SU-DHL-6 (cell line): ENCODE results near the gene POPDC2.

ENCODE experiments used
- H2AFZ ChIP-seq: fragments of 200-600 bp; sonication (generic); 2 replicates; pipeline ENCODE4 v1.6.1; 2014; ENCODE audit warnings: low read depth, mild to moderate bottlenecking, moderate library complexity, mixed read lengths, antibody characterized with exemption, low read length; ENCODE audit not compliant: severe bottlenecking
- H3F3A ChIP-seq: fragments of 200-600 bp; shearing (Covaris generic); 2 replicates; pipeline ENCODE4 v1.6.0; 2016; ENCODE audit warnings: antibody characterized with exemption, mild to moderate bottlenecking; ENCODE audit not compliant: insufficient read depth
- H3K27ac ChIP-seq: fragments of 200-600 bp; sonication (generic); 2 replicates; pipeline ENCODE4 v1.5.1; 2016; ENCODE audit warnings: low read depth, mild to moderate bottlenecking, low read length, moderate library complexity, mixed read lengths
- H3K27me3 ChIP-seq: fragments of 200-600 bp; sonication (generic), shearing (Covaris generic); 2 replicates; pipeline ENCODE4 v1.6.0; 2014; ENCODE audit warnings: mild to moderate bottlenecking, low read length
- H3K36me3 ChIP-seq: fragments of 200-600 bp; sonication (generic); 2 replicates; pipeline ENCODE4 v1.6.1; 2014; ENCODE audit warnings: mild to moderate bottlenecking, low read length, mixed read lengths
- H3K4me2 ChIP-seq: fragments of 300-600, 200-600 bp; shearing (Covaris generic), sonication (generic); 2 replicates; pipeline ENCODE4 v1.6.0; 2014; ENCODE audit warnings: low read length, low read depth, mild to moderate bottlenecking; ENCODE audit not compliant: poor library complexity, severe bottlenecking
- H3K4me3 ChIP-seq: fragments of 200-600 bp; sonication (generic); 2 replicates; pipeline ENCODE4 v1.5.1; 2014; ENCODE audit warnings: antibody characterized with exemption, low read length, mild to moderate bottlenecking, mixed read lengths; ENCODE audit not compliant: insufficient read depth, poor library complexity, severe bottlenecking
- H3K79me2 ChIP-seq: fragments of 200-600 bp; sonication (generic); 2 replicates; pipeline ENCODE4 v1.6.1; 2014; ENCODE audit warnings: mild to moderate bottlenecking, low read length, moderate library complexity; ENCODE audit not compliant: insufficient read depth
- H3K9ac ChIP-seq: fragments of 200-600 bp; sonication (generic); 2 replicates; pipeline ENCODE4 v1.7.0; 2014; ENCODE audit warnings: mild to moderate bottlenecking, low read length
- H3K9me2 ChIP-seq: fragments of 200-600 bp; sonication (generic); replicated peaks from 2 replicates; pipeline ENCODE4 v1.6.1; 2014; ENCODE audit warnings: low read length; ENCODE audit not compliant: insufficient read depth
- H3K9me3 ChIP-seq: fragments of 200-600 bp; sonication (generic); 2 replicates; pipeline ENCODE4 v1.6.1; 2014; ENCODE audit warnings: low read length, mixed read lengths; ENCODE audit not compliant: insufficient read depth
- H4K20me1 ChIP-seq: fragments of 200-600 bp; sonication (generic); 2 replicates; pipeline ENCODE4 v1.6.1; 2014; ENCODE audit warnings: low read depth, mild to moderate bottlenecking, antibody characterized with exemption, low read length, moderate library complexity, mixed read lengths
- EZH2phosphoT487 ChIP-seq: fragments of 200-600 bp; sonication (generic), shearing (Covaris generic); conservative IDR thresholded peaks from 2 replicates; pipeline ENCODE4 v1.6.1; 2018; ENCODE audit warnings: mild to moderate bottlenecking, antibody characterized with exemption, low read length, moderate library complexity, mixed read lengths
- TF ChIP-seq, protein P1 (sequence below): fragments of 200-600 bp; sonication (generic); IDR thresholded peaks from one replicate; pipeline ENCODE4 v1.5.1; 2017; ENCODE audit warnings: antibody characterized with exemption, mild to moderate bottlenecking, low read length, moderate library complexity; ENCODE audit not compliant: insufficient read depth, poor library complexity, severe bottlenecking

The POPDC2 gene

DNA sequence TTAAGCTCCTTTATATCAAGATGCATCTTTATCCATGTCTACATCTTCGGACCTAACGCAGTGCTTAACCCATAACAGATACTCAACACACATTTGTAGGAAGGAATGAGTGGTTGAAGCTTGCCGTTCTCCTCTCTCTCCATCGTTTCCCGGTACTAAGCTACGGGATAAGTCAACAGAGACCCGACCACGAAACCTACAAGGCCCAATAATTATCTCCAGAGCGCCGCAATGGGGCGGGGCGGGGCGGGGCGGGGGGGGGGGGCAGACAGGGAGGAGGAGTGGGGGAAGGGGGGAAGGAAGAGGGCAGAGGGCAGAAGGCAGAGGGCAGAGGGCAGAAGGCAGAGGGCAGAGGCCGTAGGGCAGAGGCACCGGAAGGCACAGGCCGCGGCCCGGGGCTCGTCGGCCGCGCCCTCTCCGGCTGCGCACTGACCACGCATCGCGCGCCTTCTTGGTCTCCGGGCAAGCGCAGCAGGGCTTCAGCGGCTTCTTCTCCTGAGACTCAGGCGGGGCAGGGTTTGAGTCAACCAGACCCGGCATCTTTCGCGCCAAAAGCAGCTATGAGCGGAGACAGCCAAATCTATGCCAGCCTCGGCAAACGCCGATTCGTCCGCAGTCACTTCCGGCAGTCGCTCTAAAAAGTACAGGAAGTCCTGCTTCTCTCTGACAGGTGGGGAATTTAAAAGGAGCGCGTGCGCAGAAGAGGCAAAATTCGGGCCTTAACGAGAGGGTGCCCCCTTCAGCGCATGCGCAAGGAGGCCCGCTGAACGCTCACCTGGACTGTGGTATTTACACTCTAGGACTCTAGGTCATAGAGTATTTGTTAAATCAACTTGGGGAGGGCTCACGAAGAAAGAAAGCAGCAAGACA is 16.6 kb upstream of the POPDC2 start, which contains the start of gene COX17:
COX17 (minus strand) TSS at position 636 of the 870 bp plus-strand sequence; CDS start at position 540, 96 bp downstream.
- H3K27ac ChIP-seq: peak within 1 kb of the TSS; percentile 74
- peak within 1 kb of the TSS; percentile 66 for H3K9ac ChIP-seq
- peaks cover 26% of the 10 kb centered on the region; the same call in 1 of the 2 replicates for H3K36me3 ChIP-seq
- peaks cover 32% of the 10 kb centered on the region for H3K79me2 ChIP-seq
- no peak for TF ChIP-seq EZH2phosphoT487
- TF ChIP-seq, protein P1, sequence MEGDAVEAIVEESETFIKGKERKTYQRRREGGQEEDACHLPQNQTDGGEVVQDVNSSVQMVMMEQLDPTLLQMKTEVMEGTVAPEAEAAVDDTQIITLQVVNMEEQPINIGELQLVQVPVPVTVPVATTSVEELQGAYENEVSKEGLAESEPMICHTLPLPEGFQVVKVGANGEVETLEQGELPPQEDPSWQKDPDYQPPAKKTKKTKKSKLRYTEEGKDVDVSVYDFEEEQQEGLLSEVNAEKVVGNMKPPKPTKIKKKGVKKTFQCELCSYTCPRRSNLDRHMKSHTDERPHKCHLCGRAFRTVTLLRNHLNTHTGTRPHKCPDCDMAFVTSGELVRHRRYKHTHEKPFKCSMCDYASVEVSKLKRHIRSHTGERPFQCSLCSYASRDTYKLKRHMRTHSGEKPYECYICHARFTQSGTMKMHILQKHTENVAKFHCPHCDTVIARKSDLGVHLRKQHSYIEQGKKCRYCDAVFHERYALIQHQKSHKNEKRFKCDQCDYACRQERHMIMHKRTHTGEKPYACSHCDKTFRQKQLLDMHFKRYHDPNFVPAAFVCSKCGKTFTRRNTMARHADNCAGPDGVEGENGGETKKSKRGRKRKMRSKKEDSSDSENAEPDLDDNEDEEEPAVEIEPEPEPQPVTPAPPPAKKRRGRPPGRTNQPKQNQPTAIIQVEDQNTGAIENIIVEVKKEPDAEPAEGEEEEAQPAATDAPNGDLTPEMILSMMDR: no peak
- peaks cover 10% of the 10 kb centered on the region for H3F3A ChIP-seq
- no peaks in the 10 kb centered on the region for H3K27me3 ChIP-seq
- H3K4me3 ChIP-seq: peak within 1 kb of the TSS; percentile 86
- no peaks in the 10 kb centered on the region for H4K20me1 ChIP-seq
- H3K9me2 ChIP-seq: no peaks in the 10 kb centered on the region
- H3K9me3 ChIP-seq: no peaks in the 10 kb centered on the region
- H3K4me2 ChIP-seq: peak within 1 kb of the TSS; percentile 89
- H2AFZ ChIP-seq: peak within 1 kb of the TSS; percentile 50

DNA sequence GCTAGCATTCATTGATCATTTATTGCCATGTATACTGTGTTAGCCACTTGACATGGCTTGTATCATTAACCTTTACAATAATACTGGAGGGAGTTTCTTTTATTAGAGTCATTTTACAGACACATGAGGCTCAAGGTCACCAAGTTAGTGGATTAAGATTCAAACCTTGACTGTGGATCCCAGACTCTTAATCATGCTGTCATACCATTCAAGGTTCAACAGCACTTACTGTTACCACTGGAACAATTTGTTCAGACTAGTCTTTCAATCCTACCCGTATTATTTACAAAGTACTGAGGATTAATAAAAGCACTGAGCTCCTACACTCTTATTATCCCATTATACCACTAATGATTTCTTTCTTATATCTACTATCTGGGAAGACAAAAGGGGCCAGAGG is 15.6 kb upstream of the POPDC2 start:
- Histone ChIP-seq H3K4me2 (peak overlapping the region; percentile 89), H2AFZ (no peak overlapping the region), H3K36me3 (peaks cover 35% of the 10 kb centered on the region), H3K9ac (peak overlapping the region; percentile 66), H3K9me3 (no peaks in the 10 kb centered on the region), H3K27me3 (no peaks in the 10 kb centered on the region), H3K27ac (peak overlapping the region; percentile 55), H3K79me2 (peaks cover 39% of the 10 kb centered on the region), H4K20me1 (no peaks in the 10 kb centered on the region), H3K9me2 (no peaks in the 10 kb centered on the region), H3F3A (peaks cover 10% of the 10 kb centered on the region), H3K4me3 (peak overlapping the region; percentile 86)
- TF ChIP-seq, protein P1: no peak
- TF ChIP-seq EZH2phosphoT487: no peak

DNA sequence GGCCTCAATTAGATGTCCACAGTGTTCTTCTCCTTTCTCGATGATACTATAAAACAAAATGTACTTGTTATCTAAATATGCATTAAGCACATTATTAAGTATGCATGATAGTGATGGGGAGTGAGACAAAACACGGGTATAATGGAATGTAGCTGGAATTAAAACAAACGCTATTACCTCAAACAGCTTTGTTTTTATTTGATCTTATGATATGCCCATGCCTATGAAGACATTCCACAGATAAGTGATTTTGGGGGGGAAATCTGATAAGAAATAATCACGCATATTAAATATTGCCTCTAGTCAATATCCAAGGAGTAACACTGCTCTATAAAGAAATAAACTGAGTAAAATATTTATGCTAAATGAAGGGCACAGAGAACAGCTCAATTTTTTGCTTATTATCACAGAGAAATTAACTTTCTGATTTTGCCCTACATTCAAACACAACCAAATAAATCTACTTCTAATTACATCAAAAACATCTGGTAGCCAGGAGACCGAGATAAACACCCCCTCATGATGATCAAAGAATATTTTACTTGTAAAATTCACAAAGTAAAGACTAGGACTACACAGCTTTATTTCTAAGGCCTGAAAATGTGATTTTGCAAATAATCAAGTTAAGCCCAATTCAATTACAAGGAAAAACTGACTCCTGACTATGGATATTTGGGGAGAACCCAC is 14.9 kb upstream of the POPDC2 start:
- H3K27me3 ChIP-seq: no peaks in the 10 kb centered on the region
- TF ChIP-seq EZH2phosphoT487: no peak
- TF ChIP-seq, protein P1: no peak
- H4K20me1 ChIP-seq: no peaks in the 10 kb centered on the region
- peak overlapping the region; percentile 89 for H3K4me2 ChIP-seq
- no peaks in the 10 kb centered on the region for H3K9me2 ChIP-seq
- H2AFZ ChIP-seq: no peak overlapping the region
- peak overlapping the region; percentile 86 for H3K4me3 ChIP-seq
- no peaks in the 10 kb centered on the region for H3K9me3 ChIP-seq
- H3F3A ChIP-seq: peaks cover 15% of the 10 kb centered on the region
- peak overlapping the region; percentile 66 for H3K9ac ChIP-seq
- H3K27ac ChIP-seq: no peak overlapping the region
- H3K79me2 ChIP-seq: peaks cover 42% of the 10 kb centered on the region
- peaks cover 42% of the 10 kb centered on the region for H3K36me3 ChIP-seq
